Hepatic stellate cell (primary cell): ENCODE measurements around the gene ETV3.
"Not testable (repeated sequence)": the region's sequence is repeated elsewhere in the genome, so short reads cannot be mapped to it uniquely, and the experiment has no call there.

Experiments
- DNase-seq: peaks from one replicate; pipeline ENCODE4 v3.0.0; 2011; ENCODE audit warnings: low spot score

The ETV3 gene

DNA sequence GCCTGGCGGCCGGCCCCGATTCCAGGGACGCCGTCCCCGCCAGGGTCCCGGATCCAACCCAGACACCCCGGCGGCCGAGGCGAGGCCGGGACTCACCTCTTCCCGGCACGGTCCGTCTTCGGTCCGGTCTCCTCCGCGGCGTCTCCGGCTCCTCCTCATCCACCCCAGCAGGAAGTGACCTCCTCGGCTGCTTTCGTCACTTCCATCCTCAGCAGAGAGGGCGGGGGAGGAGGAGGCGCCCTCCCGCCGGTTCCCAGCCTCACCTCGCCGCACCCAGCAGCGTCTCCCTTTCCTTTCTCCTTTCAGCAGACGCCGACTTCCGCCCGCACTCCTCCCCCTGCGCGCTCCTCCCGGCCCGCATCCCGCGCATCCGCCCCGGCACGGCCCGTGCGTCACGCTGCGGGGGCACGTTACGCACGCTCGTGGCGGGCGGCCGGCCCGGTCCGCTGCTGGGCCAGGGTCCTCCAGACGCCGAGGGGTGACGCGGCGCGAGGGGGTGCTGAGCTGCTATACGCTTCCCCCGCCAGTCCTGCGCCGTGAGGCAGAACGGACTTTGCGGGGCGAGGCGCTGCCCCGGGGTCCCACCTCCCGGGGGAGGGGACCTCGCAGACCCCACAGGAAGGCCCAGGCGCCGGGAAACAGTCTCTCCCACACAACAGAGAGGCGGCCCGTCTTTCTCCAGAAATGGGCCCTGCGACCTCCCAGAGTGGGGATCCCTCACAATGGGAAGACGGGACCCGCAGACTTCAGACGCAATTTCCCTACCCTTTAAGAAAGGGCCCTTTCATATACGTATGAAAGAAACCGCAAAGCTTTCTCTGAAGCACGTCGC, at the start of gene ETV3:
TSS of gene ETV3 (minus strand) at position 176 of the 832 bp plus-strand sequence. CDS start 2,043 bp downstream, outside the sequence.
- DNase-seq = peak; percentile 93

DNA sequence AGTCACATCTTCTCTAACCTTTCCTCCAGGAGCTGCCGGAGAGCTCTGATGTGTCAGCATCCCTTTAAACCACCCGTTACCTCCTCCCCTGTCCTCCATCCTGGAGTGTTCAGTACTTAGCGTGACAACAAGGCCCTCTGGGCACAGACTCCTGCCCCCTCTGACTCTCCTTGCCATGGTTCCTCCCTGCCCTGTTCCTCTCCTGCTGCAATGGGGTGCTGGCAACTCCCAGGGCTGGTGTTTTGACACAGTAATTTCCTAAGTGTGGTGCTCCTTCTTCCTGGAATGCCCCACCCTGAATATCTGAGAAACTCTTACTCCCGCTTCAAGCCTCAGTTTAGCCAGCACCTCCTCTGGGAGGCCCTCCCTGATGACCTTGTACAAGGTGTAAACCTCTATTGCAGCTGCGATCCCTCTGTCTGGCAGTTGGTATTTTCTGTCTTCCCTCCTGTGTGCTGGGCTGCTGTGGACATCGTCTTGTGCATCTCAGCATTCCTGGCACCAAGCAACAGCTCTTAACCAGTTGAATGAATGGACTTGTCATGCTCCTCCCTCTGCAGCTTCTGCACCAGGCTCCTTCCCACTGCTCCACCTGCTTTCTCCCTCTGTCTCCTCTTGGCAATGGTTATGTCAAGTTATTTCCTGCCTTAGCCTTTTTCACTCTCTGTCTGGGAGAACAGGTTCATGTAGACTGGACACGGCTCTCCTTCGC, 48.2 kb upstream of the ETV3 start:
- DNase-seq = no peak

DNA sequence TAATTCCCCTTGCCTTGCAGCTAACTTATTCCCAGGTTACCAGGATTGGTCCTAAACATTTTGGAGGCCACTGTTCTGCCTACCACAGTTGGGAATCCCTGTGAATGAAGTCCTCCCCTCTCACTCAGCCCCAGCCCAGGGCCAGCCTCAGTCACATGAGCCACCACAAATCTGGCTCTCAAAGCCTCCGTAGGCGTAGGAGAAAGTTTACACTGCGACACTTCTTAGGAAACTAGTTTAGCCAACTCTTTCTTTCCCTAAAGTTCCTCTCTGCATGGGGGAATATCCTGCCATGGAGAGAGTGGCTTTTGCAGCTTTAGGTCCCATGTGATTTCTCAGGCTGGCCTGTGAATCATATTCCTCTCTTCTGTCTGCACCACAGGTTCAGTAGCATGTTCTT, 45.7 kb upstream of the ETV3 start:
- DNase-seq = no peak

DNA sequence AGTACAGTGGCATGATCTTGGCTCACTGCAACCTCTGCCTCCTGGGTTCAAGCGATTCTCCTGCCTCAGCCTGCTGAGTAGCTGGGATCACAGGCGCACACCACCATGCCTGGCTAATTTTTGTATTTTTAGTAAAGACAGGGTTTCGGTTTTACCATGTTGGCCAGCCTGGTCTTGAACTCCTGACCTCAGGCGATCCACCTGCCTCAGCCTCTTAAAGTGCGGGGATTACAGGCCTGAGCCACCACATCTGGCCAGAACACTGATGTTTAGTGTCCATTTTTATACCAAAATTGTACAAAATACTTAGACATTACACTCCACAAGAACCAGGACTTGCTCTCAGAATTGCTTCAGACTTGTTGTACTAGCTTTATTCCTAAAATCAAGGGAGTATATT, 44.2 kb upstream of the ETV3 start:
- DNase-seq = not testable (repeated sequence)

DNA sequence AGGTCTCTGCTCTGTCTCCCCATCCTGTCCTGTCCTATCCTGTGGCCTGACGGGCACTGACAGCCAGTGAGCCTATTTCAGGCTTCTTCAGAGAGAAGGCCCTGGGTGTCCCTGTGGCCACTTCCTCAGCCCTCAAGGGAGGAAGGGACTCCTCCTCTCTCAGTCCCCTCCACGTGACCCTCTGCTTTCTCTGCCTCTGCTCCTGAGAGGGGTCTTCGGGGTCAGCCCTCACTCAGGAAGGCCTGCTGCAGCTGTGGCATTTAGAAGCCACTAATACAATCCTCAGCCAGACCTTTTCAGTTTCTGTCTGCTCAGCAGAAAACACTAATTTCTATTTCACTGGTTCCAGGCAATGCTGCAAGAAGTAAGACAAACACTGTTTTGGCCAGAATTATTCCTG, 43.6 kb upstream of the ETV3 start:
- no peak for DNase-seq

DNA sequence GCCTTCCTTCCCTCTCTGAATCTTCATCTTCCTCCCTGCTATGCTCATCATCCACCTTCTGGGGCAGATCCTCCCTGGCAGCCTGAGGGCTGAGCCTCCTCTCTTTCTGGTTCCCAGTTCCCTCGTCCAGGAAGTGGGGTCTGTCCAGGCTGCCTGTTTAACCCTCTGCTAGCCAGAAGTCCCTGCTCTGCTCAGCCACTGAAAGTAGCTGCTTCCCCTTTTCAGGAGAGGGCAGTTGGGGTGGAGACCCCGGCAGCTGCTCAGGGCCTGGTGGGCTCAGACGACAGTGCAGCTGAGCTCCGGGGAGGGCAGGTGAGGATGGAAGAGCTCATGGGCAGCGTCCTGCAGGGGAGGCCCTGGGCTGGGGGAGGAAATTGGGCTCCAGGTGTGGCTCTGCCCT, 43.1 kb upstream of the ETV3 start:
- DNase-seq = no peak

DNA sequence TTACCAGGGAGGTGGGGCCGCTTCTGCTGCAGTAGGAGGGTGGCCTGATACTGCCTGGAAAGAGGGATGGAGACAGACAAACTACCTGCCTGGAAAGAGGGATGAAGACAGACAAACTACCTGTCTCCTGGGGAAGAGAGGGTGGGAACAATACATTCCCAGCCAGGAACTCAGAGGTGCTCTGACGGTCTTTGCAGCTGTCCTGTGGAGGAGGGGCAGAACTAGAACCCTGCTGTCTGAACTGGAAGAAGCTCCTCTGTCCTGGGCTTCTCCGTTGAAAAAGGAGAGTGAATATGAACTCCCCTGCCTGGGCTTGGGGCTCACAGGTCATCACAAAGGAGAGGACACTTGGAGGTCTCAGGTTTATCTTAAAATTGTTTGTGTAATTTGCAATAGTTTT, 40.3 kb upstream of the ETV3 start:
- DNase-seq = no peak

DNA sequence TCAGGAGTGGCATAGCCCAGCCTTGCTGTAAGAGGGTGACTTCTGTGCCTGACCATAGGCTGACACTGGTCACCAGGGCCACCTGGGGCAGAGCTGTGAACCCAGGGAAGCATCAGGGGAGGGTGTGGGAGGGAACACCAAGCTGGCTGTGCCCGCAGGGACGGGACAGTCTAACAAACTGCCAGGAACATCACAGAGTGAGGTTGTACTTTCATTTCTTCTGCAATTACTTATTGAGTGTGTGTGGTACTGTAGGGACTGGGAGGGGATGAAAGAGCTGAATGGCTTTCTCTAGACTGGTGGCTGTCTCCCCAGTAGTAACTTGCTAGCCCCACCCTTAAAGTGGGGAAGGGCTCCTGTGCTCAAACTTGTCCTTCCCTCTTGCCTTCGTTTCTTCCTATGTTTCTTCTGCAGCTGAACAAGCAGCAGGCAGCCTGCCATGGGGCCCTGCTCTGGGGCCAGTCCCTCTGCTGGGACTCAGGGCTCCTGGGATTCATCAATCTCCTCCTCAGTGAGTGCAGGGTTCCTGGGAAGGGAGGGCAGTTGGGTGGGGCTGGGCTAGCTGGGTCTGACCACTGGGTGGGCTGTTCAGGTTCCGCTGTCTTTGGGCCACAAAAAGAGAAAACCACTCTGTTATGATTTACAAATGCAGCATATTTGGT, 39.7 kb upstream of the ETV3 start:
- DNase-seq = no peak

DNA sequence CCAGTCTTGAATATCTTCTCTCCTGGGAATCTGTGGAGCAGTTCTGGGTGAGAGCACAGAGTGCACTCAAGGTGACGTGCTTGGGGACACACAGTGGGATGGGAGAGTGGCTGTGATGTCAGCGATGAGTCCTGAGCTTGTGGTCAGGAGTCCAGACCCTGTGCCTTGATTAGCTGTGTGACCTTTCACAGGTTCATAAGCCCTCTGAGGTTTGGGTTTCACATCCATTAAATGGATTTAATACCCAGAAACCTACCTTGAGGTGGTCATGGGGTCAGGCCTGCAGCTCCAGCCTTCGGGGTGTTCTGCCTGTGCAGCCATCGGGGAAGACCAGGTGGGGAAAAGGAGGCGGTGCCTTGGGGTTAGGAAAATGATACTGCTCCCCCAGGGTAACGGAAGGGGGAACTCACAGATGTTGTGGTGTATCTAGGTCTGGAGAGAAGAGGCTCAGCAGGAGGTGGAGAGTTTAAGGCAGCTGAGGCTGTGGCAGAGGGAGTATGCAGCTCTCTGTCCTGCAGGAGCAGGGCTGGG, 38.5 kb upstream of the ETV3 start:
- DNase-seq = no peak

DNA sequence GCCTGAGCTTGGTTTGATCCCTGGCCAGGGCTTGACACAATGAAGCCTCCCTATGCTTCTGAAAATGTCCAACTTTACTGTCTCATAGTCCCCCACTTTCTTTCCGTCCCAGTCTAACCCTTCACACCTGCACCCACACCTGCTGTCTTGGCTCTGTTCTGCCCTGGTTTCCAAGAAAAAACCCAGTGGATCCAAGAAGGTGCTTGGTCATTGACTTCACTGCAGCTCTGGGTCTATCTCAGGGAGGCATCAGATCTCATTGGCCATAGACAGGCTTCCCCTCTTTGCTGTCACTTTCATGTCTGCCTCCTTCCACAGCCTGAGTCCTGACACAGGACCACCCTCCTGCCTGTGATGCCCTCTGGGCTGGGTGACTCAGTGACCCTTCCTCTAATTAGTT, 37.8 kb upstream of the ETV3 start:
- DNase-seq = no peak

DNA sequence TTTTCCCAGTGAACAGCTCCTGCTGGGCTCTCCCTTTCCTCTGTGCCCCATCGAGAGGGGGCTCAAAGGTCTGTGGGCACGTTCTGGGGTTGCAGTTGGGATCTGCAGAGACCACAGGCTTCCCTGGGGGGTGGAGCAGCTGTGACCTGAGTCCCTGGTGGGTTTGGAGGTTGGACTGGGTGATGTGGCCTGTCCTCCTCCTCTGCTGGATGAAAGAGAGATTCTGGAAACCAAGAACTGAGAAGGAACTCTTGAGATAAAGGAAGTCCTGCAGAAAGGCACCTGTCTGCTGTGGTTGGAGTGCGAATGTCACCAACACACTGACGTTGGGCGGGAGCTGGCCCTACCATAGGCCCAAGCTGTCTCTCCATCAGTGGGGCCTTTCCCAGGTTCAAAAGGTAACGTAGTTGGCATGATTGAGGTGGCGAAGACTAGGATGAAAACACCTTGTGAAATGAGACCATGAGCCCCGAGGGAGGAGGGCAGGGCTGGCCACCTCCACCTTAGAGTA, 35.8 kb upstream of the ETV3 start:
- DNase-seq = no peak

DNA sequence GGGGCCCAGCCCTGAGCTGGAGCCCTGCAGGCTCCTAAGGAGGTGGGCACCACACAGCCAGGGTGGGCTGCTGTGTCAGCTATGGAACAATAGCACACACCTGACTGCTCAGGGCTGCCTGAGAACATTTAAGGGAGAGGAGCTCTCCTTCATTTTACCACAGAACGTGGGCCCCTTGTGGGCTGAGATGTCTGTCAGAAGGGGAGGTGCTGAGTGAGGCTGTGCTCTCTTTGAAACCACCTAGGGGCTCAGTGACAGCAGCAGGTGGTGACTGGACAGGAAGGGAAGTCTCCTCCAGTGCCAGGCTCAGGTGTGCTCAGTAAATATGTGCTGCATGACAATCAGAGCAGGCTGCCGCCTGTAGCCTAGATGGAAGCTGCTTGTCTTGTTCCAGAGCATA, 35.0 kb upstream of the ETV3 start:
- not testable (repeated sequence) for DNase-seq

DNA sequence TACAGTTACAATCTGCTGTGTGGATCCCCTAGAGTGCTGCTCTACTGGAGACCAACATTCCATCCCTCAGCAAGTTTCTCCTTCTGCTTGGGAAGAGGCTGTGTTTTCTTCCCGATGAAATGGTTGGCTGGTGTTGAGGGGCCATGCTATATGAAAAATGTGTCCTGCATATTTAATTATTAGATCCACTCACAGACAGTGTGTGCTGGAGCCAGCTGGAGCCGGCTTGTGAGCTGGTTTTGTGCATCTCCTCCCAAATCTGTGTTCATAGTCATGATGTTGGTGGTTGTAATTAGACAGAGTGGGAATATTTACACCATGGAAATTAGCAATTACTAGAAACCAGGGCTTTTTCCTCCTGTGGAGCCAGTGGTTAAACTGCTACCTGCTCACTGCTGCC, 34.4 kb upstream of the ETV3 start:
- DNase-seq = not testable (repeated sequence)

DNA sequence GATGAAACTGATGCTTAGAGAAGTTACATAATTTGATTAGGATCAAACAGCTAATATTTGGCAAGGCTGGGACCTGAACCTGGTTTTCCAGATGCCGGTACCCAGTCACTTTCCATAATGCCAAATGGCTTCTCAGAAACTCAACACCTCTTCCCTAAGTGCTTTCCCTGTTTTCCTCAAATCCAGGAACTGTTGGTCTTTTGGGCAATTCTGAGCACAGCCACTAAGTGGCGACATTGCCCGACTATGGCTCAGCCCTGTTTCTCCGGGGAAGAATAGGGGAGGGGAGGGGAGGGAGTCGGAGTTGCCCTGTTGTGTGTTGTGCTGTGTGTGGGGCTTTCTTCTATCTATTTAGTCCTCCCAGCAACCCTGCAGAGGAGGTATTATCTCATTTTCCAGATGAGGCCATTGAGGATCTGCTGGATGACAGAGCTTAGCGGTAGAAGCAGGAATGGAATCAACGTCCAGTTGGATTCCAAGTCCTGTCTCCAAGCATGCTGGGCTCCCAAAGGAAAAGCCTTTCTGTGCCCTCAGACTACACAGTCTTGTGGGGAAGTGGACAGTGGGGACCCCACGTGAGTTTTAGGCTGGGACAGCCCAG, 33.8 kb upstream of the ETV3 start:
- not testable (repeated sequence) for DNase-seq

DNA sequence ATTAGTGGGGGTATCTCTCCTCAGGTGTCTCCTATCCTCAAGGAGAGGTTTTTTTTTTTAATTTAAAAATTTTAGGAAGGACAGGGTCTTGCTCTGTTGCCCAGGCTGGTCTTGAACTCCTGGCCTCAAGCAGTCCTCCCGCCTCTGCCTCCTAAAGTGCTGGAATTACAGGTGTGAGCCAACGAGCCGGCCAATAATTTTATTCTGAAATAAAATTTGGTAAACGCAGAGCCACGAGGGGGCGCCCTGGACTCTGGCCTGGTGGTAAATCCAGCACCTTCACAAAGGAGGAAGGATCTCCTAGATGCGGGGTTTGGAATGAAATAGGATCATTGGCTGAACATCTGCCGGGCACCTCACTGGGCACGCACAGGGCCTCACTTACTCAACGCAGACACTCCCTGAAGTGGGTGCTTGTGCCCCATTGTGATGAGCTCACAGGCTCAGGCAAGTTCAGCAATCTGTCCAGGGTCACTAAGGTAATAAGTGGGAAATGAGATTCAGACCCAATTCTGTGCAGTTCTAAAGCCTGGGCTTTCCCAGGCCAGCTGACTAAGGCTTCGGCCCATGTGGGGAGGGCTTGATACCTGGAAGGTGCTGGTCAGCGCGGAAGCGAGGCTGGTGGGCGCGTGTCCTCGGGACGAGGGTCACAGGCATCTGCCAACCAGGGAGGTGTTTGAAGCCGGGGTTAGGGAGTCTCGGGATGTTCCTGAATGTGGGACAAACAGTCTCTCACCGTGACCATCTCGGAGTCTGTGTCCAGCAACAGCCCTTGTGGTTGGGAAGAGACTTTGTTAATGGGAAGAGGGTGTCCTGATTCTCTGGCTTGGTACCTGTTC, 32.7 kb upstream of the ETV3 start:
- no peak for DNase-seq

DNA sequence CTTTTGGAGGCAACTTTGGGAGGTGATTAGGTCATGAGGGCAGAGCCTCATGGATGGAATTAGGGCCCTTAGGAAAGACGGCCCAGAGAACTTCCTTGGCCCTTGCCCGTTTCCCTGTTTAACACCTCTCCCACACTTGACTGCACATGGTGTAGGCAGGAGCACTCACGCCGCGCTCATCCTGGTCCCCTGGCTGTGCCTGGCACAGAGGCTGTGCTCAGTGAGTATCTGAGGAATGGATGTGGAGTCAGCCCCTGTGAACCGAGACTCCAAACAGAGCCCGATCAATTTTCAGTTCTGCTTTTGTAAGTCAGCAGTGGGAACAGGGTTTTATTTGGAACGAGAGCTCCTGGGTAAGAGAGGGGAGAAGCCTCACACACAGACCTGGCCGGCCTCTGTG, 29.8 kb upstream of the ETV3 start:
- no peak for DNase-seq

DNA sequence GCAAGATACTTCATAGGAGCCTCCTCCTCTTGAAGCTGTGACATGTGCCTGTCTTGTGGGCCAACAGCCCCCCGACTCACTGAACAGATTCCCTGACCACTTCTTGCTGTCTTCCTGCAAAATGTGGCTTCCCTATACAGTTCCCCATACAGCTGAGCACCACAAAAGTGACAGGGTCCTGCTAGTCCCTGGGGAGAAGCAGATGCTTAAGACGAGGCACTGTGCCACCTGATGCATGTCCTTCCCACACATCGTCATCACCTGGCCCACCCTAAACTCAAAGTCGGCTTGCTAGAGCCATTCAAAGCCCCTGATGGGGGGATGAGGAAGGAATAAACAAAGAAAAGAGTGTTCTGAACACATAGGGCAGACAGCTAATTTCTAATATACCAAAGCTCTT, 29.2 kb upstream of the ETV3 start:
- DNase-seq = no peak

DNA sequence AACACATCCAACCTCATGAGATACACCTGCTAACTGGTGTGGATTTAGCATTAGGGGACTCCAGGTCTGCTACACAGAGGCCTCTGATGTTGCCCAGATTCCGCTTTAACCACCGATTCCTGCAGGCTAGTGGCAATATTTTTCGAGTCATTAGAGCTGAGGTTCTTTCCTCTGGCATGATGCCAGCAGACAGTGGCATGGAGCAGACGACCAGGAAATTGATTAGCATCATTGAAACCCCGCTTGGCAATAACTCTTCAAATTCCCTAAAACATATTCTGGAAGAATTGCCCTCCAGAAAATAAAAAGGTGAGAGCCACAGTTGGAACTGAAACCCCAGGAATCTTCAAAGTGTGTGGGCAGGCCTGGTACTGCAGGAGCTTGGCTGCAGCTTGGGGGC, 28.4 kb upstream of the ETV3 start:
- no peak for DNase-seq

DNA sequence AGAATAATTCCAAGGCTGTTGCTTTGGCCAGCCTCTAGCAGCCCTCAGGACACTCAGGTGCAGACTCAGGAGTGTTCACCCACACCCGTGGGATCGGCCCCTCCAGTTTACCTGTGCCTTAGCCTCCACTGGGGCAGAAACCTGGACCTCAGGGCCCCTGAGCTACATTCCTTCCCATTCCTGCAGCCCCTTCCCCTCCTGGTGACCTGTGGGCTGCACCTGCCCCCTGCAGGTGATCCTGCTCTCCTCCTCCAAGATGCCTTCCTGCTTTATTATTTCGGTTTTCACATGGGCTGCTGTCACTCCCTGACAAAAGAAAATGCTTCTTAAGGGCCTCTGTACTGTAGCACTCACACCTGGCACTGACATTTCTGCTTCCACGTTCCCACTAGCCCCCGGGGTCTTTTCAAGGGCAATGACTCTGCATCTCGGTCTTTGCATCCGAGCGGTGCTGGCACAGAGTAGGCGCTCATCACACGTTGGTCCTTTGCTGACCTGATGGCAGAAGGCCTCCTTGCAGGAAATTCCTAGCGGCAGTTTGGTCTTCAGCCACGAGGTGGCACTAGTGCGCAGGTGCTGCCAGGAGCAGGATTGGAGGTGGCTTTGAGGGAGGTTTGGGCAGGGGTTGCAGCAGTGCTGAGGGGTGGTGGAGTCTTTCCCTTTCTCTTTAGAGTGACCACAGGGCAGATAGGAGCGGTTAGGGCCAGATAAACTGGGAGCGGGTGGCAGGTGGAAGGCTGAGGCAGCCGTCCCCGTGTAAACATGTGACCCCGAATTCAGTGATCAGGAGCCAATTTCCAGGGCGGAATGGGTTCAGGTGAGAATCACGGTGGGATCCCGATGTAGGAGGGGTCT, 25.3 kb upstream of the ETV3 start:
- DNase-seq = peak; percentile 66

DNA sequence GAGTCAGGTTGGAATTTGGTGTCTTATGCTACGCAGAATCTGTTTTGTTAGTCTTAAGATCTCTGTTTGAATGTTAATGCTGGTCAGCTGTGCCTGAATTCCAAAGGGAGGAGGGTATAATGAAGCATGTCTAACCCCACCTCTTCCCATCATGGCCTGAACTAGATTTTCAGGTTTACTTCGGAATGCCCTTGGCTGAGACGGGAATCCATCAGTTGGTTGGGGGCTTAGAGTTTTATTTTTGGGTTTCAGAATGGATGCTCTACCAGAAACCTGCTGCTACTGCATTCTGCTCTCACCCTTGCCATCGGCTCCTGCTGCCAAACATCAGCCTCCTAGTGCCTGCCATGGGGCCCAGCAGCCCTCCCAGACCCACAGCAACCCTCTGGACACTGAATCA, 24.1 kb upstream of the ETV3 start:
- DNase-seq = no peak
